HG03159 (cell line): ENCODE data around the gene ACACA.

ENCODE experiments used
- ATAC-seq: cut with Tn5 transposase; IDR thresholded peaks from one replicate; pipeline ENCODE4 v1.9.1; 2021; ENCODE audit warnings: mild to moderate bottlenecking, moderate library complexity; ENCODE audit not compliant: unreplicated experiment

The ACACA gene

GRCh38 chr17:37239690-37240334 is 166.8 kb downstream of the ACACA start:
- ATAC-seq: no peak

GRCh38 chr17:37234106-37234505 is 172.5 kb downstream of the ACACA start:
- no peak for ATAC-seq

- ATAC-seq: no peak
Observed at GRCh38 chr17:37233036-37233435, 173.6 kb downstream of the ACACA start.

DNA sequence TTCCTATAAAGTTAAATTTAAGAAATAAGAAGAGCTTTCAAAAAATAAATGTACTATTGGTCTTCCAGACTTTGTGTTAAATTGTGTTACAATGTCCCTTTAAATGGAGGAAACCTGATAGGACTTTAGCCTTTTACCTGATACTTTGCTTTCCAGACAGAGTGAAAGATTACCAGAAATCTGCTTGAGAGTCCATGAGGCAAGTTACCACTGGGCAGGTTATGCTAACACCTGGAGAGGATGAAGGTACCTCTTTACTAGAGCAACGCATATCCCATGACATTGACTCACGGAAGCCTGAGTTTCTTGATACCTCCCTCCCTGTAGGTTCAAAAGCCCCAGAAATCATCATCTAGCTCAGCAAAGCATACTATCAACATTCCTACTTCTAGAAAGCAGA is 174.7 kb downstream of the ACACA start:
- ATAC-seq: no peak

GRCh38 chr17:37230633-37231032 is 176.0 kb downstream of the ACACA start:
- ATAC-seq: no peak

GRCh38 chr17:37225465-37225864 is 181.2 kb downstream of the ACACA start:
- ATAC-seq: no peak

- no peak for ATAC-seq
Observed at GRCh38 chr17:37221865-37222264, 184.8 kb downstream of the ACACA start.

DNA sequence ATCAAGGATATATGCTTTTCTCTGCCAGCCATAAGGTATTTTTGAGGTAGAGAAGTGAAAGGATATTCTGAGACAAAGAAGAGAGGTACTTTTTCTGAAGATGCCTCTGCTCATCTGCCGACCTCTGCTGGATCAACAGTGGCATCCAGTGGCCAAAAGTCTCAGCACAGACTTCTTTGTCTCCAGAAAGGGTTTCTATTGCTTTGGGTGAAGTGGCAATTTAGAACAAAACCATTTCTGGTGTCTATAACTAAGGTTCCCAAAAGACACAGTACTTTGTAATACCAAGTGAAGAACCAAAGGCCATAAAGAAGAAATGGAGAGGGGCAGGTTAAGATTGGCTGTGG is 186.1 kb downstream of the ACACA start:
- ATAC-seq: no peak

GRCh38 chr17:37219876-37220606 is 186.6 kb downstream of the ACACA start:
- ATAC-seq: no peak

GRCh38 chr17:37218849-37219248 is 187.8 kb downstream of the ACACA start:
- ATAC-seq: no peak

GRCh38 chr17:37214416-37214815 is 192.2 kb downstream of the ACACA start:
- no peak for ATAC-seq

GRCh38 chr17:37213927-37214326 is 192.7 kb downstream of the ACACA start:
- ATAC-seq: no peak

GRCh38 chr17:37212179-37212578 is 194.5 kb downstream of the ACACA start:
- no peak for ATAC-seq

DNA sequence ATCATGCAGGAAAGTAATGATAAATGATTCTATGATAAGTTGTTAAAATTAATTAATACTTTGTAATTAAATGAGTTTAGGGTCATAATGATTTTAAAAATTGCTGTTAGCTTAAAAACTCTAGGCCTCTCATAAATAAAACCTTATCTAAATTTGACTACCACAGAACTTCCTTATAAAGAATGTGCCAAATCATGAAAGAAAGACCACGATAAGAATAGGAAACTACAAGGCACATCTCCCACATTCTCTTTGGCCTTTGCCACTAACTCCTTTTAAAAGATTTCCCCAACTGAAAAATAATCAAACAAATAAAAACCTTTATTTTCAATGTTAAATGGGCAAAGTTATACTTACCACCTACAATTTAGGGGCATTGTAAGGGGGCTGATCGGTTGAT is 195.5 kb downstream of the ACACA start:
- ATAC-seq: no peak

- no peak for ATAC-seq
Observed at GRCh38 chr17:37207103-37207502, 199.5 kb downstream of the ACACA start.

- no peak for ATAC-seq
Observed at GRCh38 chr17:37206299-37206698, 200.3 kb downstream of the ACACA start.

DNA sequence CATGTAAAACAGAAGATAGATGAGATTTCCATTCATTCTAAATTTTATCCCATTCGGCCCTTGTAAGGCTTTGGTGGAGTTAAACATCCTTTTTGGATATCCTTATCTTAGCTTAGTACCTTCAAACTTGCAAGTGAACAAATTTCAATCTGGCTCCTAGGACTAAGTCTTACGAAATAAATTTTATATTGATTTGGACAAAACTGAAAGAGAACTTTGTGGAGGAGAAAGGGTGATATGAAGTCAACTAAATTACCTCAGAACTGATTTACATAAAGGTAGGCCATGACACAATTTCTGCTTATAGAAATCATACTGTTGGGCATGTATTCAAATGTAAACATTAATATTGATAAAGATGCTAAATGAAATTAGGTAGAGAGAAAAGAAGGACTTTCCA is 206.1 kb downstream of the ACACA start:
- no peak for ATAC-seq

GRCh38 chr17:37197336-37197735 is 209.3 kb downstream of the ACACA start:
- ATAC-seq: no peak

- no peak for ATAC-seq
Observed at GRCh38 chr17:37194208-37194607, 212.4 kb downstream of the ACACA start.

DNA sequence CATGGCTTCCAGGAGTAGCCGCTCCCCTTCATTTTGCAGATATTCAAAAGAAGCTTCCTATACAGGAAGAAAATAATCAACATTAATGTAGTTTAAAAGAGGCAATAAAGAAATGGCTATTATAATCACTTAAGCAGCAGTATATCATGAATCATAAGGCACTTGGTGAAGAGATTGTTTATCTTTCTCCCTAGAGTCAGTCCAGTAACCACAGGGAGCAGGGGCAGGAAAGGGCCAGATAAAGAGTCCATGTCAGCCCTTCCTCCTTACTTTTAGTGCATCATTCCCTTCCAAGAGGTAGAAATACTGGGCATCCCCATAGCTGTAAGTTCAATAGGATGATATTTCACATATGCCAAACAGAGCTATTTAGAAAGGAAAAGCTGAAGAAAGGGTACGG is 215.4 kb downstream of the ACACA start:
- ATAC-seq: no peak

DNA sequence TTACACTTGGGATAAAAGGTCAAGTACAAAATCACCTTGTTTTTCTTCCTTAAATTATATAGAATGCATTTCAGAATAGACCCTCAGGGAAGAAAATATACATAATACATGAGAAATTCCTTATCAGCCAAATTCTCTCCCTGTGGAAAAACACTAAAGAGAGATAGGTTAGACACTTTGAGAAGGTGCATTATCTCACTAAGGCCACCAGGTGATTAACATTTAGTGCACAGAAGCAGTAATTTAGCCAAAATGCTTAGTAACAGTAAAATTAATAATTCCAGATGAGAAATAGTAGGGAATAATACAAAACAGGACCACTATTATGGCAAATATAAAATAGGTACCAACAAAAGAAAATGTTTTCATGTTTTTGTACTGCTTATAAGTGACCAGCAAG is 216.1 kb downstream of the ACACA start:
- ATAC-seq: no peak

DNA sequence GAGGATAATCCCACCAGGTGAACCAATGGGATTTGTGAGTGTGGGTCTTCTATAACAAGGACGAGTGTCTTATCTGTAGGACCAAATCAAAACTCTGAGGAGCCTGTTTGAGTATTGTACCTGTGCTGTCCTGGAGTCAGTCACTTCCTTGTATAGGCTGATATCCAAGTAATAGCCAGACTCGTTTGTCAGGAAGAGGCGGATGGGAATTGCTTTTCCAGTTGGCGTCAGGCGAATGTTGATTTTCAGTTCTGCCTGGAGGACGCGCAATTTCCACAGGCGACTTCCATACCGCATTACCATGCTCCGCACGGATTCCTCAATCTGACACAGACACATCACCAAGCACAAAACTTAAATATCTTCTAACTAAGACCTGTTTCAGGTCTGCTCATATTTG is 218.5 kb downstream of the ACACA start:
- no peak for ATAC-seq

DNA sequence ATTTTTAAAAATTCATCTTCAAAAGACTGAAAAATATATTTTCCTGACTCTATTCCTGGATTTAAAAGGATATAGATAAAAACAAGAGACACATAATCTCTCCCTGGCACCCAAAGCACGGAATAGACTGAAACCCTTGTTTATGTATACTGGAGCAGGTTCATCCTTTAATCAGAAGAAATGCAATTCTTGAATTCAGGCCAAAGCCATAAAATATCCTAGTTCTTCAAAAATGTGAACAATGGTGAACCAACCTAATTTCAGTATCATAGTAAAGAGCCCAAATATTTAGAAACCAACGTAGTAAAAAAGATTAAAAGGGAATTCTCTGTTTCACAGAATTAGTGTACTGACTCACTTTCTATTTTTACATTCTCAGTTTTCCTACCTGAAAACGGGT is 219.4 kb downstream of the ACACA start:
- no peak for ATAC-seq
